Transverse colon (tissue), 4 donors: ENCODE data around the gene AKR1C1. TPM values are rescaled to one million over a fixed set of nuclear protein-coding genes. Genes with fewer than 3 reads are reported as not detected.
"Not testable (repeated sequence)": the region's sequence is repeated elsewhere in the genome, so short reads cannot be mapped to it uniquely, and the experiment has no call there.

Source experiments
- DNase-seq: peaks from one replicate; pipeline ENCODE4 v3.0.0-alpha.2; 2019
- H3K27ac ChIP-seq, 4 donors: fragments of 200-600 bp; sonication (generic); 2 replicates each; pipeline ENCODE4 v1.5.1; 2016 to 2018; ENCODE audit warnings: inconsistent platforms in 4 of 4
- H3K27me3 ChIP-seq: fragments of 200-600 bp; sonication (generic); 2 replicates; pipeline ENCODE4 v1.5.1; 2017; ENCODE audit warnings: inconsistent platforms
- H3K36me3 ChIP-seq, 4 donors: fragments of 200-600 bp; sonication (generic); 2 replicates each; pipeline ENCODE4 v1.5.1; 2017 to 2019; ENCODE audit warnings: inconsistent platforms in 4 of 4
- H3K4me1 ChIP-seq, 4 donors: fragments of 200-600 bp; sonication (generic); 2 replicates each; pipeline ENCODE4 v1.5.1; 2017 to 2020; ENCODE audit warnings: inconsistent platforms in 4 of 4
- H3K4me3 ChIP-seq, 4 donors: fragments of 200-600 bp; sonication (generic); 1 replicate in 1 of 4; 2 replicates in 3 of 4; pipeline versions ENCODE4 v1.5.1 to v1.6.1; 2017 to 2019; ENCODE audit warnings: inconsistent platforms in 4 of 4
- H3K9me3 ChIP-seq, 2 donors: fragments of 200-600 bp; sonication (generic); 2 replicates each; pipeline ENCODE4 v1.5.1; 2017 to 2019; ENCODE audit warnings: inconsistent platforms in 2 of 2
- CTCF ChIP-seq, 5 experiments: fragments of 200-600 bp in 3 of 5; fragments of 450-650 bp in 2 of 5; sonication (generic) in 3 of 5; IDR thresholded peaks; 1 replicate in 2 of 5; 2 replicates in 3 of 5; pipeline ENCODE4 v1.5.1; 2016 to 2017; ENCODE audit warnings: antibody characterized with exemption in 5 of 5, inconsistent platforms in 3 of 5, mild to moderate bottlenecking in 2 of 5, moderate library complexity in 1 of 5
- EP300 ChIP-seq: sonication (generic); formaldehyde crosslinking; IDR thresholded peaks from one replicate; pipeline ENCODE4 v1.6.1; 2017; ENCODE audit warnings: antibody characterized with exemption, low read depth
- POLR2A ChIP-seq: fragments of 450-650 bp; IDR thresholded peaks from one replicate; pipeline ENCODE4 v1.6.1; 2016; ENCODE audit warnings: antibody characterized with exemption, mild to moderate bottlenecking, moderate library complexity
- POLR2AphosphoS5 ChIP-seq, 3 donors: sonication (generic); formaldehyde crosslinking; IDR thresholded peaks; one replicate each; pipeline ENCODE4 v1.6.1; 2016; ENCODE audit warnings: antibody characterized with exemption in 3 of 3
- WGBS, 2 donors: methylation state at CpG; one replicate each; pipeline ENCODE4 v1.1.5; 2018; ENCODE audit warnings: low coverage in 1 of 2; 5-methylcytosine and 5-hydroxymethylcytosine counted together
- in situ Hi-C, 4 donors: fragments of 200-750 bp; cut with MboI; loops; one replicate each; pipeline versions ENCODE4 v1.15.0 to v1.15.1; 2017; ENCODE audit warnings: low sequenced_read_pairs in 3 of 4, low pct_ligation_motif_present in 1 of 4, low pct_unique_long_range_greater_than_20kb in 1 of 4
- intact Hi-C: fragments of 100-400 bp; cut with DNase I; formaldehyde crosslinking; loops from one replicate; pipeline ENCODE4 v1.15.1; 2023; ENCODE audit warnings: low total_unique reads
- total RNA-seq, 4 donors: library from RNA; depleted of rRNA; stranded (reverse); fragments of >200 nt; gene quantifications; one replicate each; pipeline ENCODE4 v1.1.0, GENCODE V29; 2016

AKR1C1 gene
- total RNA-seq, 4 donors from 2014 or later, result 3.0 to 20.5 (median 14.2) TPM

- Histone ChIP-seq H3K4me3 (no peak overlapping the region), H3K36me3 (no peaks in the 10 kb centered on the region), H3K27me3 (no peaks in the 10 kb centered on the region), H3K27ac (no peak overlapping the region), H3K9me3 (no peaks in the 10 kb centered on the region), H3K4me1 (peaks cover 0 to 15% (median 8%) of the 10 kb centered on the region in 4 donors)
- in situ Hi-C loops (no loop called here), intact Hi-C loops (loop anchor here (5.0 kb wide), 1 partner anchor 131 kb away; no protein-coding TSS in a partner anchor)
- TF ChIP-seq POLR2A, result no peak
- no peak for TF ChIP-seq CTCF (IDR thresholded peaks at IDR 0.05)
- TF ChIP-seq EP300, result no peak
- TF ChIP-seq POLR2AphosphoS5 (IDR thresholded peaks at IDR 0.05), result no peak
- WGBS, 2 donors, result 92% methylated on average over 5 of the region's 5 CpGs; no CpG with 5 or more reads in 1 of the 2 donors
- DNase-seq, result no peak
Measured at GRCh38 chr10:4983615-4984216, 20.5 kb downstream of the AKR1C1 start.

- no peak overlapping the region for H3K27ac ChIP-seq
- no peaks in the 10 kb centered on the region for H3K36me3 ChIP-seq
- DNase-seq, result no peak
- no peaks in the 10 kb centered on the region for H3K9me3 ChIP-seq
- TF ChIP-seq POLR2A, result no peak
- TF ChIP-seq POLR2AphosphoS5 (IDR thresholded peaks at IDR 0.05), result no peak
- no peak for TF ChIP-seq CTCF (IDR thresholded peaks at IDR 0.05)
- no peak for TF ChIP-seq EP300
- intact Hi-C loops (loop anchor here (5.0 kb wide), 1 partner anchor 132 kb away; no protein-coding TSS in a partner anchor), in situ Hi-C loops (no loop called here)
- peaks cover 0 to 15% (median 8%) of the 10 kb centered on the region in 4 donors for H3K4me1 ChIP-seq
- H3K27me3 ChIP-seq, result no peaks in the 10 kb centered on the region
- WGBS, 2 donors, result 92 to 93% methylated on average over 2 to 10 of the region's 10 CpGs
- H3K4me3 ChIP-seq, result no peak overlapping the region
Measured at GRCh38 chr10:4984223-4984622, 21.0 kb downstream of the AKR1C1 start.

GRCh38 chr10:4984971-4985594 lies 21.9 kb downstream of the AKR1C1 start:
- in situ Hi-C loops, result no loop called here
- WGBS, 2 donors, result 40 to 70% methylated on average over 3 to 7 of the region's 7 CpGs
- no peaks in the 10 kb centered on the region for H3K9me3 ChIP-seq
- peaks cover 0 to 15% (median 8%) of the 10 kb centered on the region in 4 donors for H3K4me1 ChIP-seq
- no peaks in the 10 kb centered on the region for H3K27me3 ChIP-seq
- TF ChIP-seq POLR2AphosphoS5 (IDR thresholded peaks at IDR 0.05) (peak in 1 of 3 donors; percentile 15), POLR2A (no peak)
- intact Hi-C loops, result loop anchor here (5.0 kb wide), 1 partner anchor 133 kb away; no protein-coding TSS in a partner anchor
- H3K4me3 ChIP-seq, result no peak overlapping the region
- H3K27ac ChIP-seq, result peak overlapping the region in 1 of 4 donors; percentile 36
- no peaks in the 10 kb centered on the region for H3K36me3 ChIP-seq
- DNase-seq, result no peak

- H3K4me1 ChIP-seq, H3K36me3 ChIP-seq, H3K27me3 ChIP-seq, DNase-seq, intact Hi-C loops, in situ Hi-C loops, H3K4me3 ChIP-seq, H3K27ac ChIP-seq, H3K9me3 ChIP-seq: not testable (repeated sequence)
- WGBS, 2 donors, result 88 to 91% methylated on average over 6 of the region's 6 CpGs
Measured at GRCh38 chr10:4988000-4988641, 24.9 kb downstream of the AKR1C1 start.

GRCh38 chr10:4990217-4990616 lies 27.0 kb downstream of the AKR1C1 start:
- 92 to 93% methylated on average over 2 of the region's 2 CpGs for WGBS, 2 donors
- Histone ChIP-seq H3K27ac (no peak overlapping the region), H3K4me3 (no peak overlapping the region), H3K4me1 (no peaks in the 10 kb centered on the region), H3K27me3 (no peaks in the 10 kb centered on the region), H3K9me3 (no peaks in the 10 kb centered on the region), H3K36me3 (no peaks in the 10 kb centered on the region)
- no peak for TF ChIP-seq EP300
- TF ChIP-seq CTCF (IDR thresholded peaks at IDR 0.05), result no peak
- TF ChIP-seq POLR2AphosphoS5 (IDR thresholded peaks at IDR 0.05), result no peak
- TF ChIP-seq POLR2A, result no peak
- in situ Hi-C loops (no loop called here), intact Hi-C loops (no loop called here)
- DNase-seq, result no peak

- WGBS, 2 donors, result 84% methylated on average over 3 of the region's 6 CpGs; no CpG with 5 or more reads in 1 of the 2 donors
- intact Hi-C loops, in situ Hi-C loops, H3K36me3 ChIP-seq, H3K27me3 ChIP-seq, H3K27ac ChIP-seq, H3K4me3 ChIP-seq, DNase-seq, H3K9me3 ChIP-seq, H3K4me1 ChIP-seq: not testable (repeated sequence)
Measured at GRCh38 chr10:4991463-4991862, 28.2 kb downstream of the AKR1C1 start.

GRCh38 chr10:4992564-4992963 lies 29.3 kb downstream of the AKR1C1 start:
- intact Hi-C loops, H3K36me3 ChIP-seq, DNase-seq, in situ Hi-C loops, H3K4me3 ChIP-seq, H3K27me3 ChIP-seq, H3K4me1 ChIP-seq, H3K9me3 ChIP-seq, H3K27ac ChIP-seq: not testable (repeated sequence)
- WGBS, 2 donors, result 90 to 92% methylated on average over 7 to 10 of the region's 10 CpGs
